GM18508 (cell line): ENCODE data around the gene EFCAB12.
A peak's percentile ranks its signal among the peaks of the same experiment; 100 is the strongest.
"Not testable (repeated sequence)": the region's sequence is repeated elsewhere in the genome, so short reads cannot be mapped to it uniquely, and the experiment has no call there.

Experiments
- ATAC-seq: cut with Tn5 transposase; IDR thresholded peaks from one replicate; pipeline ENCODE4 v1.9.1; 2021; ENCODE audit warnings: moderate number of reproducible peaks; ENCODE audit not compliant: insufficient read depth, unreplicated experiment

The EFCAB12 gene

GRCh38 chr3:129424185-129424841 is 4.1 kb downstream of the EFCAB12 start:
- no peak for ATAC-seq

GRCh38 chr3:129422897-129423296 is 5.5 kb downstream of the EFCAB12 start:
- ATAC-seq: no peak

- no peak for ATAC-seq
Observed at GRCh38 chr3:129421988-129422745, 6.3 kb downstream of the EFCAB12 start.

GRCh38 chr3:129421236-129421883 is 7.1 kb downstream of the EFCAB12 start:
- no peak for ATAC-seq

GRCh38 chr3:129419476-129419875 is 9.0 kb downstream of the EFCAB12 start:
- ATAC-seq: no peak

GRCh38 chr3:129418041-129418973 is 10.1 kb downstream of the EFCAB12 start:
- no peak for ATAC-seq

GRCh38 chr3:129417326-129417725 is 11.1 kb downstream of the EFCAB12 start:
- ATAC-seq: no peak

GRCh38 chr3:129416415-129416814 is 12.0 kb downstream of the EFCAB12 start:
- no peak for ATAC-seq

- ATAC-seq: no peak
Observed at GRCh38 chr3:129415830-129416229, 12.6 kb downstream of the EFCAB12 start.

GRCh38 chr3:129415378-129415777 is 13.1 kb downstream of the EFCAB12 start:
- no peak for ATAC-seq

- peak; percentile 79 for ATAC-seq
Observed at GRCh38 chr3:129413687-129414506, 14.5 kb downstream of the EFCAB12 start.

GRCh38 chr3:129413238-129413637 is 15.2 kb downstream of the EFCAB12 start:
- ATAC-seq: not testable (repeated sequence)

GRCh38 chr3:129412542-129413198 is 15.8 kb downstream of the EFCAB12 start:
- no peak for ATAC-seq

- ATAC-seq: no peak
Observed at GRCh38 chr3:129410971-129411370, 17.5 kb downstream of the EFCAB12 start.

GRCh38 chr3:129409541-129409940 is 18.9 kb downstream of the EFCAB12 start:
- ATAC-seq: no peak

- ATAC-seq: no peak
Observed at GRCh38 chr3:129404610-129405009, 23.8 kb downstream of the EFCAB12 start.

- no peak for ATAC-seq
Observed at GRCh38 chr3:129404130-129404529, 24.3 kb downstream of the EFCAB12 start.

- ATAC-seq: no peak
Observed at GRCh38 chr3:129403450-129403849, 25.0 kb downstream of the EFCAB12 start.

GRCh38 chr3:129402616-129403015 is 25.8 kb downstream of the EFCAB12 start:
- ATAC-seq: no peak
